OCI-LY3 (cell line): ENCODE measurements around the gene ALKBH5.

Source experiments
- H2AFZ ChIP-seq: fragments of 200-600, 300-600 bp; shearing (Covaris generic); 2 replicates; pipeline ENCODE4 v1.6.0; 2014; ENCODE audit warnings: antibody characterized with exemption, low read depth, low read length
- H3K27ac ChIP-seq: fragments of 200-600, 300-600 bp; sonication (generic); 2 replicates; pipeline ENCODE4 v1.5.1; 2014; ENCODE audit warnings: mild to moderate bottlenecking, low read length, moderate library complexity, mixed read lengths
- H3K27me3 ChIP-seq: fragments of 200-600, 300-600 bp; sonication (generic); 2 replicates; pipeline ENCODE4 v1.6.1; 2014; ENCODE audit warnings: low read depth, low read length, mixed read lengths
- H3K36me3 ChIP-seq: fragments of 200-600, 300-600 bp; sonication (generic); replicated peaks from 2 replicates; pipeline ENCODE3; 2014; ENCODE audit warnings: low read depth, low read length, mixed read lengths
- H3K4me1 ChIP-seq: fragments of 300-600, 200-600 bp; sonication (generic); 2 replicates; pipeline ENCODE4 v1.6.1; 2014; ENCODE audit warnings: low read length, mixed read lengths
- H3K4me2 ChIP-seq: fragments of 200-600, 300-600 bp; sonication (generic); 2 replicates; pipeline ENCODE4 v1.6.1; 2014; ENCODE audit warnings: low read length, mixed read lengths
- H3K4me3 ChIP-seq: fragments of 300-600, 200-600 bp; sonication (generic); 2 replicates; pipeline ENCODE4 v1.5.1; 2014; ENCODE audit warnings: antibody characterized with exemption, mild to moderate bottlenecking, low read length, moderate library complexity
- H3K79me2 ChIP-seq: fragments of 300-600, 200-600 bp; shearing (Covaris generic); 2 replicates; pipeline ENCODE4 v1.6.1; 2014; ENCODE audit warnings: mild to moderate bottlenecking, low read length, mixed read lengths
- H3K9ac ChIP-seq: fragments of 300-600, 200-600 bp; shearing (Covaris generic); 2 replicates; pipeline ENCODE4 v1.6.0; 2014; ENCODE audit warnings: mild to moderate bottlenecking, low read length, moderate library complexity
- H3K9me3 ChIP-seq: fragments of 200-600, 300-600 bp; shearing (Covaris generic); 2 replicates; pipeline ENCODE4 v1.6.1; 2014; ENCODE audit warnings: low read length, mixed read lengths; ENCODE audit not compliant: insufficient read depth
- H4K20me1 ChIP-seq: fragments of 200-600, 300-600 bp; sonication (generic); 2 replicates; pipeline ENCODE4 v1.6.1; 2016; ENCODE audit warnings: low read length, mixed read lengths; ENCODE audit not compliant: insufficient read depth
- CTCF ChIP-seq: fragments of 200-600, 300-600 bp; sonication (generic); IDR thresholded peaks from 2 replicates; pipeline ENCODE4 v1.5.1; 2014; ENCODE audit warnings: antibody characterized with exemption, low read length, low read depth
- EZH2phosphoT487 ChIP-seq: fragments of 200-600 bp; shearing (Covaris generic); IDR thresholded peaks from 2 replicates; pipeline ENCODE4 v1.6.1; 2018; ENCODE audit warnings: antibody characterized with exemption, mixed run types, low read depth

ALKBH5 gene

GRCh38 chr17:18181358-18181757, 2.3 kb upstream of the ALKBH5 start:
- Histone ChIP-seq H3K9me3 (no peaks in the 10 kb centered on the region), H3K9ac (no peak overlapping the region), H3K4me1 (peaks cover 14% of the 10 kb centered on the region), H3K36me3 (no peaks in the 10 kb centered on the region), H4K20me1 (peaks cover 14% of the 10 kb centered on the region), H2AFZ (no peak overlapping the region), H3K79me2 (peaks cover 23% of the 10 kb centered on the region), H3K27ac (no peak overlapping the region), H3K4me3 (no peak overlapping the region), H3K4me2 (no peak overlapping the region), H3K27me3 (no peaks in the 10 kb centered on the region)
- TF ChIP-seq CTCF, result no peak
- TF ChIP-seq EZH2phosphoT487, result no peak

GRCh38 chr17:18182110-18182977, 1.3 kb upstream of the ALKBH5 start:
- Histone ChIP-seq H3K9me3 (no peaks in the 10 kb centered on the region), H3K4me1 (peaks cover 24% of the 10 kb centered on the region), H3K27me3 (no peaks in the 10 kb centered on the region), H3K9ac (peak overlapping the region; percentile 72), H2AFZ (no peak overlapping the region), H4K20me1 (peaks cover 24% of the 10 kb centered on the region), H3K36me3 (no peaks in the 10 kb centered on the region), H3K27ac (peak overlapping the region; percentile 89), H3K4me2 (peak overlapping the region; percentile 66), H3K4me3 (peak overlapping the region; percentile 84), H3K79me2 (peaks cover 33% of the 10 kb centered on the region)
- TF ChIP-seq EZH2phosphoT487 (no peak), CTCF (no peak)

- Histone ChIP-seq H4K20me1 (peaks cover 29% of the 10 kb centered on the region), H3K4me1 (peaks cover 24% of the 10 kb centered on the region), H3K27ac (peak overlapping the region; percentile 89), H3K36me3 (no peaks in the 10 kb centered on the region), H3K79me2 (peaks cover 39% of the 10 kb centered on the region), H2AFZ (no peak overlapping the region), H3K9ac (peak overlapping the region; percentile 72), H3K27me3 (no peaks in the 10 kb centered on the region), H3K9me3 (no peaks in the 10 kb centered on the region), H3K4me2 (peak overlapping the region; percentile 66), H3K4me3 (peak overlapping the region; percentile 84)
- no peak for TF ChIP-seq CTCF
- no peak for TF ChIP-seq EZH2phosphoT487
These were observed 672 bp upstream of the ALKBH5 start for GRCh38 chr17:18182978-18183333.

GRCh38 chr17:18184143-18185031, 759 bp downstream of the ALKBH5 start:
- Histone ChIP-seq H3K4me2 (peak overlapping the region; percentile 80), H3K27me3 (no peaks in the 10 kb centered on the region), H3K79me2 (peaks cover 51% of the 10 kb centered on the region), H3K9ac (peak overlapping the region; percentile 70), H4K20me1 (peaks cover 33% of the 10 kb centered on the region), H3K4me3 (peak overlapping the region; percentile 84), H3K27ac (peak overlapping the region; percentile 89), H2AFZ (no peak overlapping the region), H3K4me1 (peaks cover 24% of the 10 kb centered on the region), H3K9me3 (no peaks in the 10 kb centered on the region), H3K36me3 (no peaks in the 10 kb centered on the region)
- TF ChIP-seq CTCF (no peak), EZH2phosphoT487 (no peak)
